HCT116 (cell line): Measurements from ENCODE around the gene PWP2. TPM values are rescaled to one million over a fixed set of nuclear protein-coding genes. Genes with fewer than 3 reads are reported as not detected.
"Not testable (repeated sequence)": the region's sequence is repeated elsewhere in the genome, so short reads cannot be mapped to it uniquely, and the experiment has no call there.

Experiments used
- ATAC-seq: fragments of 200-7000 bp; cut with Tn5 transposase; 2 replicates; pipeline ENCODE4 v1.9.1; 2020; ENCODE audit warnings: mild to moderate bottlenecking, moderate library complexity
- BruUV-seq: library from RNA; stranded (reverse); fragments of 400-500 nt; replicated peaks from 2 replicates; lab custom pipeline; 2021; lab: Mats Ljungman, UMichigan
- CTCF ChIA-PET: fragments of 300-600 bp; sonication (Branson Sonifier 250); formaldehyde crosslinking; loops from one replicate; lab custom pipeline; 2021; ENCODE audit warnings: antibody characterized with exemption; lab: Charles Lee
- POLR2A ChIA-PET: fragments of 300-600, 350-600 bp; sonication (Branson Sonifier 250); formaldehyde crosslinking; loops from one replicate; lab custom pipeline; 2021; ENCODE audit warnings: antibody characterized with exemption; lab: Charles Lee
- RAD21 ChIA-PET, 2 experiments: fragments of 300-600 bp; sonication (Branson Sonifier 250); formaldehyde crosslinking; loops; one replicate each; lab custom pipeline; 2023; ENCODE audit warnings: low total read pairs in 2 of 2; ENCODE audit not compliant: uncharacterized antibody in 2 of 2, unreplicated experiment in 2 of 2, low non-redundant PET in 1 of 2; lab: Charles Lee
- DNase-seq: peaks from one replicate; pipeline ENCODE4 v3.0.0-alpha.2; 2010; ENCODE audit warnings: low read depth, low spot score
- H2AFZ ChIP-seq: fragments of 200-600 bp; shearing (Covaris generic), sonication (generic); 2 replicates; pipeline ENCODE4 v1.6.1; 2017; ENCODE audit warnings: low read depth, mixed run types, mixed read lengths, antibody characterized with exemption, low read length; ENCODE audit not compliant: poor library complexity, severe bottlenecking
- H3K27ac ChIP-seq: 2 replicates; pipeline ENCODE4 v1.5.1; 2012; ENCODE audit warnings: low read depth, low read length
- H3K27me3 ChIP-seq: fragments of 200-600 bp; sonication (generic); 2 replicates; pipeline ENCODE4 v1.6.1; 2016; ENCODE audit warnings: mixed run types, low read length, mixed read lengths; ENCODE audit not compliant: insufficient read depth
- H3K36me3 ChIP-seq, 2 experiments: fragments of 200-500 bp in 1 of 2; fragments of 200-600 bp in 1 of 2; sonication (Bioruptor generic) in 1 of 2; sonication (generic) in 1 of 2; 2 replicates each; pipeline versions ENCODE4 v1.5.1 to v1.6.1; 2014 to 2016; ENCODE audit warnings: low read length in 2 of 2, inconsistent platforms in 1 of 2, mixed read lengths in 1 of 2, mixed run types in 1 of 2; ENCODE audit not compliant: insufficient read depth in 2 of 2, control insufficient read depth in 1 of 2
- H3K4me1 ChIP-seq, 2 experiments: fragments of 200-600 bp in 1 of 2; sonication (generic) in 1 of 2; 2 replicates each; pipeline versions ENCODE4 v1.5.1 to v1.6.1; 2012 to 2017; ENCODE audit warnings: low read length in 2 of 2, inconsistent platforms in 1 of 2, mild to moderate bottlenecking in 1 of 2, mixed read lengths in 1 of 2, mixed run types in 1 of 2, moderate library complexity in 1 of 2; ENCODE audit not compliant: insufficient read depth in 2 of 2, control insufficient read depth in 1 of 2
- H3K4me2 ChIP-seq: fragments of 200-600 bp; sonication (generic); 2 replicates; pipeline ENCODE4 v1.6.1; 2017; ENCODE audit warnings: mixed run types, low read length, mixed read lengths
- H3K4me3 ChIP-seq, 2 experiments: fragments of 200-600 bp in 1 of 2; sonication (generic) in 1 of 2; replicated peaks in 1 of 2; 2 replicates each; pipeline ENCODE4 v1.5.1; 2011 to 2016; ENCODE audit warnings: low read length in 2 of 2, control low read depth in 1 of 2, low read depth in 1 of 2, mild to moderate bottlenecking in 1 of 2, mixed read lengths in 1 of 2, mixed run types in 1 of 2
- H3K79me2 ChIP-seq: fragments of 200-600 bp; sonication (generic); 2 replicates; pipeline ENCODE4 v1.6.1; 2017; ENCODE audit warnings: mild to moderate bottlenecking, mixed run types, low read length, moderate library complexity, mixed read lengths; ENCODE audit not compliant: insufficient read depth
- H3K9ac ChIP-seq: fragments of 200-600 bp; sonication (generic); 2 replicates; pipeline ENCODE4 v1.6.1; 2016; ENCODE audit warnings: low read length, mixed read lengths
- H3K9me2 ChIP-seq: fragments of 200-600 bp; sonication (generic), shearing (Covaris generic); 2 replicates; pipeline ENCODE4 v1.6.1; 2017; ENCODE audit warnings: mixed run types, mild to moderate bottlenecking, moderate library complexity; ENCODE audit not compliant: insufficient read depth
- H3K9me3 ChIP-seq, 2 experiments: fragments of 200-500 bp in 1 of 2; fragments of 200-600 bp in 1 of 2; sonication (Bioruptor generic) in 1 of 2; sonication (generic) in 1 of 2; 2 replicates each; pipeline ENCODE4 v1.6.1; 2014 to 2017; ENCODE audit warnings: low read length in 2 of 2, mixed read lengths in 2 of 2, inconsistent platforms in 1 of 2, low read depth in 1 of 2, mild to moderate bottlenecking in 1 of 2, mixed run types in 1 of 2, moderate library complexity in 1 of 2; ENCODE audit not compliant: control insufficient read depth in 1 of 2, insufficient read depth in 1 of 2
- H4K20me1 ChIP-seq: fragments of 200-600 bp; sonication (generic), shearing (Covaris generic); 2 replicates; pipeline ENCODE4 v1.6.1; 2017; ENCODE audit warnings: mixed run types, mild to moderate bottlenecking, moderate library complexity; ENCODE audit not compliant: insufficient read depth
- intact Hi-C: fragments of 100-400 bp; cut with micrococcal nuclease; formaldehyde crosslinking; loops from 2 replicates; pipeline ENCODE4 v1.10.0; 2022
- total RNA-seq: library from RNA; stranded (reverse); gene quantifications from one replicate; pipeline ENCODE4 v1.2.1, GENCODE V29; 2021; ENCODE audit not compliant: unreplicated experiment

The PWP2 gene
- total RNA-seq, 1 experiment from 2014 or later, result 43.1 TPM

DNA sequence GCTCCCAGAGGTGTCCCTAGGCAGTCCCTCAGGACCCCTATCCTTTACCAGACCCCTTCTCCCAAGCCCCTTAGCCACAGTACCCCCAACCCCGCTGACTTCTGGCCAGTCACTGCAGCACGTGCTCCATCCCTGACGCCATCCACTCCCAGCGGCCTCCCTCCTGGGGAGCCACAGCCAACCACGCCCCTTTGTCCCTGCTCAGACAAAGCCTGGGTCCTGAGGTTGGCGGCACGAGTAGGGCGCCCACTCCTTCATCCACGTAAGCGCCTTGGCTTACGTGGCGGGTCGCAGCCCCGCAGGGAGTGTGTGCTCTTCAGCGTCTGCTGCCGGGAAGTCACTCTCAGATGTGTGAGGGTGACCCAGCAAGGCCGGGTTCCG is 33.3 kb downstream of the PWP2 start:
- POLR2A ChIA-PET, H3K4me3 ChIP-seq, H3K9ac ChIP-seq, CTCF ChIA-PET, RAD21 ChIA-PET, H3K9me3 ChIP-seq, ATAC-seq, H3K9me2 ChIP-seq, H4K20me1 ChIP-seq, H2AFZ ChIP-seq, H3K27me3 ChIP-seq, H3K27ac ChIP-seq, H3K4me1 ChIP-seq, H3K4me2 ChIP-seq, BruUV-seq, DNase-seq, H3K79me2 ChIP-seq, intact Hi-C loops, H3K36me3 ChIP-seq: not testable (repeated sequence)

DNA sequence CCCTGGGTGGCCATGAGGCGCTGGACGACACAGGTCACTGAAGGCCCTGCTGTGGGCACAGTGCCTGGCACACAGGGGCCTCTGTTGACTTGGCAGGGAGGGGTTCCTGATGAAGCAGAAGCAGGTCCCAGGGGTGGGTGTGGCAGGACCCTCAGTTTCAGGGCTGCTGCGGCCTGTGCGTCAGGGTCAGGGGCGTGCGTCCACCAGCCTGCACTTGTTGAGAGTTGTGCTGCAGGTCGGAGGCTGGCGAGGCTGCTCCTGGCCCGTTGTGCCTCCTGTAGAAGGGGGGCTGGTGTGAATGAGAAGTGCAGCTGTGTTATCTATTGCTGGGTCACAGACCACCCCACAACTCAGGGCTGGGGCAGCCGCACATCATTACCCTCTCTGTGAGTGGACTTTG is 35.3 kb downstream of the PWP2 start:
- H3K9me2 ChIP-seq, H2AFZ ChIP-seq, H3K9ac ChIP-seq, ATAC-seq, H3K4me3 ChIP-seq, H3K27ac ChIP-seq, H3K79me2 ChIP-seq, RAD21 ChIA-PET, H3K36me3 ChIP-seq, H3K4me2 ChIP-seq, H4K20me1 ChIP-seq, intact Hi-C loops, DNase-seq, H3K9me3 ChIP-seq, BruUV-seq, H3K27me3 ChIP-seq, CTCF ChIA-PET, POLR2A ChIA-PET, H3K4me1 ChIP-seq: not testable (repeated sequence)

DNA sequence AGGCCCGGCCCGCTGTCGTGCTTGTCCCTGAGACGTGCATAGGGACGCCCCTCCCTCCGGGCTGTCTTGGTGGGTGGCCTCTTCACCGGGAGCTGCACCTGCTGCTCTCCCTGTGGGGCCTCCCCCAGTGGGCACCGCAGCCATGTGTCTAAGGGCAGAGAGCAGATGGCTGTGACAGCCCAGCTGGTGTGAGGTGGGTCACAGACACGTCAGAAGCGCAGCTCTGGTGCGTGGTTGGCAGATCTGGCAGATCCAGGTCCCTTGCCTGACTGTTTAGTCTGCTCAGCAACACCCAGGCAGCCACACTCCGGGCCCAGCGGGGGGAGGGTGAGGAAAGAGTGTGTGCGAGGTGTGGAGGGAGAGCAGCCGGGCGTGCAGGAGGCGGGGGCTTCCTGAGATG is 36.2 kb downstream of the PWP2 start:
- H3K79me2 ChIP-seq, H2AFZ ChIP-seq, H3K4me3 ChIP-seq, H3K27ac ChIP-seq, intact Hi-C loops, BruUV-seq, DNase-seq, H3K36me3 ChIP-seq, H4K20me1 ChIP-seq, H3K4me1 ChIP-seq, H3K9me3 ChIP-seq, ATAC-seq, RAD21 ChIA-PET, H3K27me3 ChIP-seq, CTCF ChIA-PET, H3K9me2 ChIP-seq, H3K4me2 ChIP-seq, POLR2A ChIA-PET, H3K9ac ChIP-seq: not testable (repeated sequence)

- CTCF ChIA-PET, BruUV-seq, H3K9ac ChIP-seq, H3K4me1 ChIP-seq, RAD21 ChIA-PET, H3K9me2 ChIP-seq, H3K27ac ChIP-seq, ATAC-seq, H3K79me2 ChIP-seq, POLR2A ChIA-PET, H4K20me1 ChIP-seq, intact Hi-C loops, H3K27me3 ChIP-seq, H3K36me3 ChIP-seq, H3K4me3 ChIP-seq, H2AFZ ChIP-seq, H3K9me3 ChIP-seq, H3K4me2 ChIP-seq, DNase-seq: not testable (repeated sequence)
Observed at GRCh38 chr21:44143996-44144395, 36.8 kb downstream of the PWP2 start.
